ENCODE data around the gene CHST11.
A peak's percentile ranks its signal among the peaks of the same experiment; 100 is the strongest.
"Not testable (repeated sequence)": the region's sequence is repeated elsewhere in the genome, so short reads cannot be mapped to it uniquely, and the experiment has no call there.

The CHST11 gene

DNA sequence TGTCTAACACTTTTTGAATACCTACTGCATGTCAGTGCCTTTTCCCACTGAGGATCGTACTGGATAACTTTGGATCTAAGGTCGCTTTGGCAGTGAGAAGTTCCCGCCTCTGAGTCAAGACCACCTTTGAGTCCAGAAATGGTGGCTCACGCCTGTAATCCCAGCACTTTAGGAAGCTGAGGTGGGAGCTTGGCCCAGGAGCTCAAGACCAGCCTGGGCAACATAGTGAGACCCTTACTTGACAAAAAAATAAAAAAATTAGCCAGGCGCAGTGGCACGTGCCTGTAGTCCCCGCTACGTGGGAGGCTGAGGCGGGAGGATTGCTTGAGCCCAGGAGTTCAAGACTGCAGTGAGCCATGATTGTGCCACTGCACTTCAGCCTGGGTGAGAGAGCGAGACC lies 61.1 kb downstream of the CHST11 start:
- no peaks in the 10 kb centered on the region for H3K27me3 Mint-ChIP-seq
- no peak overlapping the region for H3K4me3 Mint-ChIP-seq
- no peak for ATAC-seq (ENCODE audit: low read depth)

DNA sequence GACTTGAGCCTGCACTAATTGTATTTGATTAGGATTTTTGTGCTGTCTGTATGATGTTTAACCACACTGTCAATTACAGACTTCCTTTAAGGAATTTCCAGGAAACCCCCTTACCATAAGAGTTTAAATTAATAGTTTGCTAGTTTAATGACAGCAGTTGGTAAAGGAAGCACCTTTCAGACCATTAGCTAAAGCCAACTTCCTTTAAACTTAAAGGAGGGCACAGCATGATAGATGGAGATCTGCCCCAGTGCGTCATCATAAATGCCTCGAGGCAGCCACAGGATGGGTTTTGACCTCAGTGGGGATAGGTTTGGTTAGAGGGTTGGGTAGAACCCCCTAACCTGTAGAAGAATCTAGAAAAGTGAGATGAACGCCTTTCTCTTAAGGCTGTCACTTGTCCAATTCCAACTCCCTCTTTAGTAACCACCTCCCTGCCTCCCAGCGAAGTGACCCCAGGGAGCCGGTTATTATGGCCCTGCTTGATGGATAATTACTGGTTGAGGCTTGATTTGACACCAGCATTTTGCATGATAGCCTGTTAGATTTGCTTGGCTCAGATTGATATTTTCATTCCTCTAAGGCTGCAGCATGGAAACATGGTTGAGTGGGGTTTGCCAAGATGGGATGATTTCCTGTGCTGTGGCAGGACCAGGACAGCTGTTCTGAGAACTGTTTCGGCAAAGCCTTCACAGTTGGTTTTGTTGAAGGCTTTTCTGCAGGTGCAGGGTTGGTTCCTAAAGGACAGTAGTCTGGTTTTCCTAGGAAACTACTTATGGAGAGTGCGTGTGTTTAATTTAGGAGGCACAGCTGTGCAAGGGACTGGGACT lies 62.7 kb downstream of the CHST11 start:
- peak overlapping the region; percentile 89 for H3K27ac Mint-ChIP-seq
- H3K36me3 Mint-ChIP-seq: peaks cover 3% of the 10 kb centered on the region
- no peaks in the 10 kb centered on the region for H3K9me3 Mint-ChIP-seq
- peak overlapping the region; percentile 60 for H3K4me3 Mint-ChIP-seq
- H3K27me3 Mint-ChIP-seq: no peaks in the 10 kb centered on the region
- H3K4me1 Mint-ChIP-seq: peaks cover 67% of the 10 kb centered on the region
- ATAC-seq (ENCODE audit: low read depth) (peak; percentile 73), DNase-seq (ENCODE audit: low spot score in 2 of 2) (peak in 1 of 2 donors; percentile 25)

More for the DNA sequence above, 61.1 kb downstream of the CHST11 start:
- no peaks in the 10 kb centered on the region for H3K9me3 Mint-ChIP-seq
- no peak for DNase-seq (ENCODE audit: low spot score in 2 of 2)
- peaks cover 5% of the 10 kb centered on the region for H3K36me3 Mint-ChIP-seq
- peaks cover 59% of the 10 kb centered on the region for H3K4me1 Mint-ChIP-seq
- peak overlapping the region; percentile 89 for H3K27ac Mint-ChIP-seq

DNA sequence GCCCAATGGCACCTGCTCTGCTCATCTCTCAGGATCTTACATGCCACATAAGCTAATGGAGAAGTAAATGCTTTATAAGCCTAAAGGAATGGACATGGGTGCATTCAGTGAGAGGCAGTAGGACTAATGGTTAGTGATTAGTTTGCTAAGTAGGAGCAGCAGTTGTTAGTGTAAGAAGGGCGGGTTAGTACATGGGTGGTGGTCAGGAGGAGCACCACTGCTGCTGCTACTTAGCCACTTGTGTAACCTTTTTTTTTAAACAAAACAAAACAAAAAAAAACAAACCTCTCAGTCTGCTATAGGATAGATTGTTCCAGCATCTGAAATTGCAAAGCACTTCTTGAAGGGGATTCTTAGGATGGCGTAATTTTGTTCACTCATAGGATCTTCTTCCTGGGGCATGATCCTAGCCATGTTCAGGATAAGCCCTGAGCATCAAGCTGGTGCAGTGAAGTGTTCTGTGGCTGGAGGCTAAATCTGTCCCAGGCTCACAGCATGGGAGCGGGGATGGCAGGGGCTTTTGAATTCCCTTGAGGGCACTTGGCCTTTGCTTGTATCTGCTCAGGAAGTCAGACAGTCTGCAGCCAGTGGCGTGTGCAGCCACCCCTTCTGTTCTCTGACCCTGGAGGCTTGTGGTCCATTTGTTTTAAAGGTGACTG lies 63.6 kb downstream of the CHST11 start:
- H3K36me3 Mint-ChIP-seq: peaks cover 4% of the 10 kb centered on the region
- DNase-seq (ENCODE audit: low spot score in 2 of 2): peak in 1 of 2 donors; percentile 41
- ATAC-seq (ENCODE audit: low read depth): peak; percentile 62
- H3K9me3 Mint-ChIP-seq: no peaks in the 10 kb centered on the region
- H3K27me3 Mint-ChIP-seq: no peaks in the 10 kb centered on the region
- peaks cover 68% of the 10 kb centered on the region for H3K4me1 Mint-ChIP-seq
- peak overlapping the region; percentile 89 for H3K27ac Mint-ChIP-seq
- H3K4me3 Mint-ChIP-seq: peak overlapping the region; percentile 60

DNA sequence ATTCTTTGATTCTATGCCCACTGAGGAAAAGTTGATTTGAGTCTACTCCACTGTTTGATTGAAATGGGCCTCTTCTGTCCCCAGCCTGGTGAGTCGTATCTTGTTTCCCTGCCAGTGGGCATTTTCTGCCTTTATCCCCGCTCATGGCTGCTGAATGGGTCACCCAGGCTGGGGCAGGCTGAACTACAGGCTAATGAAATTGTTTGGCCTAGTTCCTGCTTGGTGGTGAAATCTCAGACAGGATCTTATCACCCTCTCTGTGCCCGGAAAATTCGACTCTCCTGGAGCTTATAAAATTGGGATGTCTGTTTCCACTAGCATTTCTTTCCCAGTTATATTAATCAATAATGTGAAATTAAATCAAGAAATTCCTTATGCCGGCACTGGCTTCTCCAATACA lies 65.0 kb downstream of the CHST11 start:
- Mint-ChIP-seq H3K27ac (peak overlapping the region; percentile 75), H3K9me3 (no peaks in the 10 kb centered on the region), H3K4me1 (peaks cover 65% of the 10 kb centered on the region), H3K36me3 (peaks cover 4% of the 10 kb centered on the region), H3K4me3 (no peak overlapping the region), H3K27me3 (no peaks in the 10 kb centered on the region)
- DNase-seq (ENCODE audit: low spot score in 2 of 2) (no peak), ATAC-seq (ENCODE audit: low read depth) (no peak)

DNA sequence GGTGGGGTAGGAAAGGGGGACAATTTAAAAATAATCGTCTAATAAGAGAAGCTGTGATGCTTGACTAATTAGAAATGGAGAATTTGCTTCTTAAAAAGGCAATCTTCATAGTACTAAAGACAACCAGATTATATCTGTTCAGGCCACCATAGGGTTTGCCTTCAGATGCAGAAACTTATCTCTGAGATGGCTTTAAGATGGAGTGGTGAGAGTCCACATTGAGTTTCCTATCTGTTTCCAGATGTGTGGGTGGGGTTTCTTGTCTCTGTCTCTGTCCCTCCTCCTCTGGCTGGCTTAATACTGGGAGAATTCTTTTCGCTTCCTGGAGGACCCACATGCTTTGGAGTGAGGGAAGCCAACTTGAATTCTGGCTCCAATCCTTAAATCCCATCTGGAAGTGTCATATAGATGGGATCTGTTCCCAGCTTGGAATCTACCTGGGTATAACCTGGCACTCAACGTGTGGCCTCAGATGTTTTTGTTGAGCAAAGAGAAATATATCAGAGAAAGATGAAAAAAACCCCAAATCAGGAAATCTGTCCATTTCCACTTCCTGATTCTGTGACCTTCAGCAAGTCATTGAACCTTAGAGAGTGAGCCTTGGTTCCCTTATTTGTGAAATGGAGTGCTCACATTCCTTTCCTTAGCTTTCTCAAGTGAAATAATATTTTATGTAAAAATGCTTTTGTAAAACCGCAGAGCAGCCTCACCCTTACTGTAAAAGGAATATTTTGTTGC lies 66.4 kb downstream of the CHST11 start:
- Mint-ChIP-seq H3K9me3 (peaks cover 5% of the 10 kb centered on the region), H3K4me1 (peaks cover 72% of the 10 kb centered on the region), H3K36me3 (peaks cover 11% of the 10 kb centered on the region), H3K4me3 (peak overlapping the region; percentile 57), H3K27me3 (no peaks in the 10 kb centered on the region), H3K27ac (peak overlapping the region; percentile 90)
- DNase-seq (ENCODE audit: low spot score in 2 of 2) (peak in 1 of 2 donors; percentile 21), ATAC-seq (ENCODE audit: low read depth) (peak; percentile 60)

DNA sequence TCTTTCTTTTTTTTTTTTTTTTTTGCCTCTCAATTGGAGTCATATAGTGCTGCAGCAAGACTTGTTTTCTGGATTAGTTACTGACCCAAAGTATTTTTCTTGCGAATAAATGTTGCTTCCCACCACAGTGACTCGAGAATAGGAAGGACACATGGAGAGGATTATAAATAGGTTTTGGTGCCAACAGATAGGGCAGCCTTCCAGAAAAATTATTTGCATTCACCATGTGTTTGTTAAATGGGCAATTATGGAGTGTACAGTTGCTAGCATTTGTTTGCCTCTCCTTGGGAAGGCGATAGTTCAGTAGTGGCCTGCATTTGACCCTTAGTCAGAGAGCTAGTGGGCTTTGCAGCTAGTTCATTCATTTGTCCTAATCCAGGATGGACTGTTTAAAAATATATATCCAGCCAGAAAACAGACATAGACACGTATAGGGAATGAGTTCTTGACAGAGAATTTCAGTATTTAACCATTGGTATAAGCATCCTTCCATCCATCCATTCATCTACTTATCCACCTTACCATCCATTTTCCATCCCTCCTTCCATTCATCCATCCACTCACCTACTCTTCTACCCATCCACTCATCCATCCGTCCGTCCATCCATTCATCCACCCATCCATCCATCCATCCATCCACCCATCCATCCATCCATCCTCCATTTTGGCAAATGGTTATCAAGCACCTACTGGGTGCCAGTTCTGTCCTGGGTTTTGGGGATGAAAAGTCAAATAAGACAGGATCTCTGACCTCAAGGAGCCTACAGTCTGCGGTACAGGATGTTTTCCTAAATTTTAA lies 67.5 kb downstream of the CHST11 start:
- no peaks in the 10 kb centered on the region for H3K27me3 Mint-ChIP-seq
- no peak for ATAC-seq (ENCODE audit: low read depth)
- peaks cover 64% of the 10 kb centered on the region for H3K4me1 Mint-ChIP-seq
- no peak for DNase-seq (ENCODE audit: low spot score in 2 of 2)
- peak overlapping the region; percentile 29 for H3K4me3 Mint-ChIP-seq
- H3K9me3 Mint-ChIP-seq: peaks cover 5% of the 10 kb centered on the region
- peak overlapping the region; percentile 90 for H3K27ac Mint-ChIP-seq
- peaks cover 13% of the 10 kb centered on the region for H3K36me3 Mint-ChIP-seq

DNA sequence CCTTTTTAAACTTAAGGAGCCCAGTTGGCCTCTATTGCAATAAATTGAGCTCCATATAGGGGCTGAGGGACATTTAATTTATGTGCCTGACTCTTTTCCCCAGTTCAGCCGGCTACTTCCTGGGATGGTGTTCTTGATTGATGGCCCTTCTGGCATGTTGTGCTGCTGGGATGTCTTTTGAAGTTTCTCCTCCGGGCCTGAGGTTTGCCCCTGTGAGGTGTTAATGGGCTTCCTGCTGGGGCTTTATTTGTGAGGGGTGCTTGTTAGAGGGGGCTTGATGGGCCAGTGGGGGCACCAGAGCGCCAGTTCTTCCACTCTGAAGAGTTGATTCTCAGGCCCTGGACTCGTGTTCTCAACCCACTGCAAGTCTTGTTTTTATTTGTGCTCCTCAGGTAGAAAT lies 69.6 kb downstream of the CHST11 start:
- no peak overlapping the region for H3K4me3 Mint-ChIP-seq
- H3K27me3 Mint-ChIP-seq: no peaks in the 10 kb centered on the region
- peaks cover 19% of the 10 kb centered on the region for H3K36me3 Mint-ChIP-seq
- H3K9me3 Mint-ChIP-seq: peaks cover 5% of the 10 kb centered on the region
- H3K27ac Mint-ChIP-seq: no peak overlapping the region
- ATAC-seq (ENCODE audit: low read depth) (no peak), DNase-seq (ENCODE audit: low spot score in 2 of 2) (no peak)
- H3K4me1 Mint-ChIP-seq: peaks cover 50% of the 10 kb centered on the region

DNA sequence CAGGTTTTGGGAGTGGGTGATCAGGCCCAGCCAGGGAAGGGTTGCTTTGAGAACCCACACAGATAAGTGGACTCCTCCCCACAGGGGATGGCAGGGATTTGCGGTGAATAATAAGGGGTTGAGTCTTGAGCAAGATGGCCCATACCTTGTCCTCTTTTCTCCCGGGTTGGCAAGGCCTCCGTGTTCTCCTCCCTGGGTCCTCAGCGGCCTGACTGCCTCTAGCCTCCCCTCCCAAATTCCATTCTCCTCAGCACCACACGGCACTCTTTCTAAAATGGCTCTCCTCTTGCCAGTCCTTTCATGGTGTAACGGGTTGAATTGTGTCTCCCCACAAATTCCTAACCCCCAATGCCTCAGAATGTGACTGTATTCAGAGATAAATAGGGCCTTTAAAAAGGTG lies 70.0 kb downstream of the CHST11 start:
- H3K9me3 Mint-ChIP-seq: peaks cover 5% of the 10 kb centered on the region
- peaks cover 22% of the 10 kb centered on the region for H3K36me3 Mint-ChIP-seq
- no peak overlapping the region for H3K27ac Mint-ChIP-seq
- no peaks in the 10 kb centered on the region for H3K27me3 Mint-ChIP-seq
- no peak overlapping the region for H3K4me3 Mint-ChIP-seq
- DNase-seq (ENCODE audit: low spot score in 2 of 2) (no peak), ATAC-seq (ENCODE audit: low read depth) (no peak)
- H3K4me1 Mint-ChIP-seq: peaks cover 49% of the 10 kb centered on the region

DNA sequence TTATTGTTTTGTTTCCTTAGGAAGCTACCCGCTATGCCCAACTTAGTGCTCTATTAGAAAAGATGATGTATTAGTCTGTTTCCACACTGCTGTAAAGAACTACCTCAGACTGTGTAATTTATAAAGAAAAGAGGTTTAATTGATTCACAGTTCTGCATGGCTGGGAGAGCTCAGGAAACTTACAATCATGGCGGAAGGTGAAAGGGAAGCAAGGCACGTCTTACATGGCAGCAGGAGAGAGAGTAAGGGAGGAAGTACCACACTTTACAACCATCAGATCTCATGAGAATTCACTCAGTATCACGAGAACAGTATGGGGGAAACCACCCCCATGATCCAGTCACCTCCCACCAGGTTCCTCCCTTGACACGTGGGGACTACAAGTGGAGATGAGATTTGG lies 70.9 kb downstream of the CHST11 start:
- H3K27me3 Mint-ChIP-seq, H3K9me3 Mint-ChIP-seq: not testable (repeated sequence)
- peaks cover 50% of the 10 kb centered on the region for H3K4me1 Mint-ChIP-seq

DNA sequence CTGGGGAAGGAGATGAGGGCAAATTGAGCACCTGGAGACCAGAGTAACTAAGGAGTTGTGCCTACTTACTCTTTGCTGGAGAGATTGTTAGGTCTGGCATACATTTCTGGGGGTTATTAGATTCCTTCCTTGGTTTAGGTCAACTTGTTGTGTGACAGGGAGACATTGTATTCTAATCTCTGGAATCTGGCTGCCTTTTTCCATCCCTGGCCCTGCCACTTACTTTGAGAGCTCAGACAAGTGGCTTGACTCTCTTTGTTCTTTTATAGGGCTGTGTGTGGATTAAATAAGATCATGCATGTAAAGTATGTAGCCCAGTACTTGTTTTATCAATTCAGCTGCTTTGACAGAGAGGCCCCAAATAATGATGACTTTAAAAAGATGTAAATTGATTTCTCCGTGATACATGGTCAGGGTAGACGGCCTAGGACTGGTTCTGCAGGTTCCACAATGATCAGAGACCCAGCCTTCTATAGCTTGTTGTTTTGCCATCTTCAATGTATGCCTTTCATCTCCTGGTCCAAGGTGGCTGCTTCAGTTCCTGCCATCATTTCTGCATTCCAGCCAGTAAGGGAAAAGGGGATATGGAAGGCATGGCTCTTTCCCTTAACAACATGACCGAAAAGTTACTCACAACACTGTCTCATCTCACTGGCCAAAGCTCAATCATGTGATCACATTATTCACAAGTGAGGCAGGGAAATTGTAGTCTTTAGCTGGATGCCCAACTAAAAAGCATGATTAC lies 72.6 kb downstream of the CHST11 start:
- Mint-ChIP-seq H3K27me3 (no peaks in the 10 kb centered on the region), H3K9me3 (peaks cover 5% of the 10 kb centered on the region), H3K27ac (no peak overlapping the region), H3K36me3 (peaks cover 21% of the 10 kb centered on the region), H3K4me1 (peaks cover 46% of the 10 kb centered on the region), H3K4me3 (no peak overlapping the region)
- DNase-seq (ENCODE audit: low spot score in 2 of 2) (no peak), ATAC-seq (ENCODE audit: low read depth) (no peak)

More for the DNA sequence above, 70.9 kb downstream of the CHST11 start:
- peak overlapping the region; percentile 51 for H3K27ac Mint-ChIP-seq
- H3K36me3 Mint-ChIP-seq: peaks cover 22% of the 10 kb centered on the region
- H3K4me3 Mint-ChIP-seq; DNase-seq (ENCODE audit: low spot score in 2 of 2); ATAC-seq (ENCODE audit: low read depth): not testable (repeated sequence)

DNA sequence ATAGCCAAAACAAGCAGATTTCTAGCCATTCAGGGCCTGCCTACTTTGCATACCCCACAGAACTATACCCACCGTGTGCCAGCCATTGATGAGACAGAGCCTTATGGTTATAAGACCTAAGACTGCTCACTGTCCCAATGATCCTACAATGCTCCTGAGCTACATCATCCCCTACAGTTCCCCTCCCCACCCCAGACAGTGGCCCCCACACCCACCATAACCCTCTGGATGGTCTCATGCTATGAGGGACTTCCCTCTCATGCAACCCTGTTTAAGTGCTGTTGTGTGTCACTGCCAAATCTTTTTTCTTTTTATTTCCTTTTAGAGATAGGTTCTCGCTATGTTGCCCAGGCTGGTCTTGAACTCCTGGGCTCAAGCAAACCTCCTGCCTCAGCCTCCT lies 75.9 kb downstream of the CHST11 start:
- Mint-ChIP-seq H3K4me3 (no peak overlapping the region), H3K36me3 (peaks cover 13% of the 10 kb centered on the region), H3K27me3 (no peaks in the 10 kb centered on the region), H3K27ac (peak overlapping the region; percentile 48), H3K9me3 (peaks cover 2% of the 10 kb centered on the region), H3K4me1 (peaks cover 54% of the 10 kb centered on the region)
- ATAC-seq (ENCODE audit: low read depth): no peak
- no peak for DNase-seq (ENCODE audit: low spot score in 2 of 2)

DNA sequence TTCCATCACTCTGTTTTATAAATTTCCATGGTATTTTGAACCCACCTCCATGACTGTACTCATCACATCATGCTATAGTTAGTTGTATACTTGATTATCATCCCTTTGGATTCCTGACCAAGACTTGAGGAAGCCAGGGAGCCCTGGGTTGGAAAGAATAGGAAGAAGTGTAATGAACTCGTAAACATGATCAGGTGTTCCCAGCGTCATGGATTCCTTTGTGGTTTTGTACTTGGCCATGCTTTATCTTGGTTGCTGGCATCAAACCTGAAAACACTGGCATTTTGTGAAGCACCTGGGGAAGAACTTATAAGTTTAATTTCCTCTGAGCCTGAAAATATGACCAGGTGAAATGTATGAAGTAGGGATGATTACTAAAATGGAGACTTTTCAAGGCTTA lies 76.4 kb downstream of the CHST11 start:
- peaks cover 54% of the 10 kb centered on the region for H3K4me1 Mint-ChIP-seq
- no peaks in the 10 kb centered on the region for H3K27me3 Mint-ChIP-seq
- H3K4me3 Mint-ChIP-seq: no peak overlapping the region
- ATAC-seq (ENCODE audit: low read depth) (no peak), DNase-seq (ENCODE audit: low spot score in 2 of 2) (no peak)
- no peaks in the 10 kb centered on the region for H3K9me3 Mint-ChIP-seq
- H3K27ac Mint-ChIP-seq: peak overlapping the region; percentile 48
- H3K36me3 Mint-ChIP-seq: peaks cover 10% of the 10 kb centered on the region

All from memory B cell (primary cell).